Caco-2 (cell line): ENCODE measurements around the gene EXOC7. TPM values are rescaled to one million over a fixed set of nuclear protein-coding genes. Genes with fewer than 3 reads are reported as not detected.

ENCODE experiments used
- BruUV-seq: library from RNA; stranded (reverse); fragments of 400-500 nt; replicated peaks from 2 replicates; lab custom pipeline; 2021; lab: Mats Ljungman, UMichigan
- CTCF ChIA-PET: fragments of 300-600 bp; sonication (Branson Sonifier 250); formaldehyde crosslinking; loops from one replicate; lab custom pipeline; 2022; ENCODE audit warnings: antibody characterized with exemption; lab: Charles Lee
- POLR2A ChIA-PET: fragments of 300-600 bp; sonication (Branson Sonifier 250); formaldehyde crosslinking; loops from one replicate; lab custom pipeline; 2022; ENCODE audit warnings: antibody characterized with exemption; lab: Charles Lee
- DNase-seq, 2 experiments: peaks; one replicate each; pipeline versions ENCODE4 v3.0.0 to v3.0.0-alpha.2; 2020 to 2022
- H3K27me3 ChIP-seq: replicated peaks from 2 replicates; pipeline ENCODE4 v1.6.0; 2011; ENCODE audit warnings: low read length; ENCODE audit not compliant: control insufficient read depth, insufficient read depth
- H3K36me3 ChIP-seq: 2 replicates; pipeline ENCODE4 v1.5.1; 2011; ENCODE audit warnings: low read length; ENCODE audit not compliant: control insufficient read depth, insufficient read depth
- H3K4me1 ChIP-seq: fragments of 250-450 bp; sonication (Bioruptor Pico); 2 replicates; pipeline ENCODE4 v1.5.1; 2020; ENCODE audit warnings: mild to moderate bottlenecking
- H3K4me3 ChIP-seq: 2 replicates; pipeline ENCODE4 v1.5.1; 2011; ENCODE audit warnings: low read depth, mild to moderate bottlenecking, control low read depth, low read length
- H3K9me3 ChIP-seq: fragments of 250-450 bp; sonication (Bioruptor Pico); 2 replicates; pipeline ENCODE4 v1.5.1; 2020; ENCODE audit warnings: mild to moderate bottlenecking, moderate library complexity
- H3K27ac Mint-ChIP-seq: one replicate; pipeline ENCODE4 v1.8.0; 2022; ENCODE audit warnings: mixed read lengths; ENCODE audit not compliant: unreplicated experiment
- H3K27me3 Mint-ChIP-seq: one replicate; pipeline ENCODE4 v1.8.0; 2022; ENCODE audit warnings: mixed read lengths; ENCODE audit not compliant: insufficient read depth, unreplicated experiment
- H3K36me3 Mint-ChIP-seq: one replicate; pipeline ENCODE4 v1.8.0; 2022; ENCODE audit warnings: mild to moderate bottlenecking, mixed read lengths; ENCODE audit not compliant: insufficient read depth, unreplicated experiment
- H3K4me1 Mint-ChIP-seq: one replicate; pipeline ENCODE4 v1.8.0; 2022; ENCODE audit warnings: low read depth, mixed read lengths; ENCODE audit not compliant: unreplicated experiment
- H3K4me3 Mint-ChIP-seq: one replicate; pipeline ENCODE4 v1.8.0; 2022; ENCODE audit warnings: mild to moderate bottlenecking, moderate library complexity, mixed read lengths; ENCODE audit not compliant: unreplicated experiment
- H3K9me3 Mint-ChIP-seq: one replicate; pipeline ENCODE4 v1.8.0; 2022; ENCODE audit warnings: mixed read lengths; ENCODE audit not compliant: unreplicated experiment
- intact Hi-C: fragments of 100-400 bp; cut with micrococcal nuclease; formaldehyde crosslinking; loops from one replicate; pipeline ENCODE4 v1.10.0; 2022; ENCODE audit not compliant: unreplicated experiment
- total RNA-seq: library from RNA; stranded (reverse); gene quantifications from 2 replicates; pipeline ENCODE4 v1.2.3, GENCODE V29; 2022
- TF ChIP-seq, protein P1 (sequence below), 2 experiments: fragments of 200-600 bp in 1 of 2; IDR thresholded peaks; 1 replicate in 1 of 2; 2 replicates in 1 of 2; pipeline versions ENCODE4 v1.5.1 to v1.8.0; 2011 to 2022; ENCODE audit warnings: antibody characterized with exemption in 1 of 2, control low read depth in 1 of 2, inconsistent platforms in 1 of 2, low read depth in 1 of 2, low read length in 1 of 2, mild to moderate bottlenecking in 1 of 2, moderate library complexity in 1 of 2; ENCODE audit not compliant: insufficient read depth in 1 of 2, severe bottlenecking in 1 of 2, unreplicated experiment in 1 of 2

EXOC7 gene
- total RNA-seq, 1 experiment from 2014 or later: 205 TPM

DNA sequence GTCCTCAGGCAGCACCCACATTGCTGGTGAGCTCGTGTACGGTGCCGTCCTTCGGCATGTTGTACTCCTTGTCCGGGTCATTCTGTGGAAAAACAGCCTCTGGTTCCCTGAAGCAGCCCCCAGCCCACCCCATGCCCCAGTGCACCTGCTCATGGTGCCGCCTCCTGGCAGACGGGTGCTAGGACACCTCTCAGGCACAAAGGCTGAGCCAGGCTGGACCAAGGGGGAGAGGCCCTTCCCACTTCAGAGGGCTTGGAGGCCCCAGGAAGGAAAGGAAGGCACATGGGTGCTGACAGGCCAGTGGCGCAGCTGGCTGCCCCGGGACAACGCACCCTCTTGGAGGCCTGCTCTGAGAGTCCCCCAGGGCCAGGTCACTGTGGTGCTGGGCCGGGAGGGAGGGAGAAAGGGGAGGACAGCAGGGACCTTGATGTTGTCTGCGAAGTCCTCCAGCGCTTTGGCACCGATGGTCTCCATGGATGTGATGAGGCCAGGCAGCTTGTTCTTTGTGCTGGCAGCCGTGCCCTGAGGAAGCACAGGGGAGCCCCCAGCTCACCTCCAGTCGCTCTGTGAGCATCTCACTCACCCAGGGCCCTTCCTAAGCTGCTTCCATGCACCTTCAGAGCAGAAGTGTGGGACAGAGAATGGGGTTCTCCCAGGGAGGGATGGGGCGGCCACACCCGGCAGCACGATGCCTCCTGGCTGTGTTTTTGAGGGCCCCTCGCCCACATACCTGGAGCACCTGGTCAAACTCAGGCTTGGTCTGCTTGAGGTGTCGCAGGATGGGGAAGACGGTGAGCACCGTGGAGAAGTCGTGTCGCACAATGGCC lies 15.3 kb downstream of the EXOC7 start:
- no peak overlapping the region for H3K27ac Mint-ChIP-seq
- no peaks in the 10 kb centered on the region for H3K9me3 Mint-ChIP-seq
- H3K4me1 Mint-ChIP-seq: no peaks in the 10 kb centered on the region
- Histone ChIP-seq H3K4me1 (no peaks in the 10 kb centered on the region), H3K9me3 (no peaks in the 10 kb centered on the region), H3K27me3 (no peaks in the 10 kb centered on the region), H3K36me3 (peaks cover 6% of the 10 kb centered on the region), H3K4me3 (no peak overlapping the region)
- DNase-seq: peak in 1 of 2 experiments; percentile 45
- CTCF ChIA-PET: interaction anchor here (1.4 kb wide), 1 partner anchor 65 kb away, joined by 3 read pairs; no protein-coding TSS in a partner anchor
- POLR2A ChIA-PET: no interaction called here
- H3K36me3 Mint-ChIP-seq: peaks cover 51% of the 10 kb centered on the region
- TF ChIP-seq, protein P1, sequence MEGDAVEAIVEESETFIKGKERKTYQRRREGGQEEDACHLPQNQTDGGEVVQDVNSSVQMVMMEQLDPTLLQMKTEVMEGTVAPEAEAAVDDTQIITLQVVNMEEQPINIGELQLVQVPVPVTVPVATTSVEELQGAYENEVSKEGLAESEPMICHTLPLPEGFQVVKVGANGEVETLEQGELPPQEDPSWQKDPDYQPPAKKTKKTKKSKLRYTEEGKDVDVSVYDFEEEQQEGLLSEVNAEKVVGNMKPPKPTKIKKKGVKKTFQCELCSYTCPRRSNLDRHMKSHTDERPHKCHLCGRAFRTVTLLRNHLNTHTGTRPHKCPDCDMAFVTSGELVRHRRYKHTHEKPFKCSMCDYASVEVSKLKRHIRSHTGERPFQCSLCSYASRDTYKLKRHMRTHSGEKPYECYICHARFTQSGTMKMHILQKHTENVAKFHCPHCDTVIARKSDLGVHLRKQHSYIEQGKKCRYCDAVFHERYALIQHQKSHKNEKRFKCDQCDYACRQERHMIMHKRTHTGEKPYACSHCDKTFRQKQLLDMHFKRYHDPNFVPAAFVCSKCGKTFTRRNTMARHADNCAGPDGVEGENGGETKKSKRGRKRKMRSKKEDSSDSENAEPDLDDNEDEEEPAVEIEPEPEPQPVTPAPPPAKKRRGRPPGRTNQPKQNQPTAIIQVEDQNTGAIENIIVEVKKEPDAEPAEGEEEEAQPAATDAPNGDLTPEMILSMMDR (IDR thresholded peaks at IDR 0.05; ENCODE audit: insufficient read depth in 1 of 2, low read depth in 1 of 2, low read length in 1 of 2, severe bottlenecking in 1 of 2, unreplicated experiment in 1 of 2): peak; percentile 36 to 43
- no peaks in the 10 kb centered on the region for H3K27me3 Mint-ChIP-seq
- intact Hi-C loops: no loop called here
- no TSS peak for BruUV-seq
- H3K4me3 Mint-ChIP-seq: no peak overlapping the region

DNA sequence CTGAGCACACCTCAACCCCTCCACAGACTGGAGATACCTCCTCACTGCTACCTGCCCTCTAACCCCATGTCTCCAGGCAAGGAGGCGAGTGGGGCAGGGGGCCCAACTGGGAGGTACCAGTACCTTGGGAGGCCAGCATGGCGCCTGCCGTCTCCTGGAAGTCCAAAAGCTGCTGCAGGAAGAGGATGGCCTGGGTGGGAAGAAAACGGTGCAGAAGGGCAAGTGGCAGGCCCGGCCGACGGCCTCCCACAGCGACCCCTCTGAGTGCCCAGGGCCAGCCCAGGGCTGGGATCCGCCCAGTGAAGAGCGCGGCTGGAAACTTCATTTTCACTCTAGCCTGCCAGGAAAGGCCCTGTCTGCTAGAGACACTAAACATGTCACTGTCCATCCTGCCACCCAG lies 16.1 kb downstream of the EXOC7 start:
- no peak overlapping the region for H3K4me3 ChIP-seq
- Mint-ChIP-seq H3K4me3 (no peak overlapping the region), H3K27me3 (no peaks in the 10 kb centered on the region), H3K36me3 (peaks cover 46% of the 10 kb centered on the region), H3K4me1 (no peaks in the 10 kb centered on the region), H3K9me3 (no peaks in the 10 kb centered on the region), H3K27ac (no peak overlapping the region)
- ChIA-PET POLR2A (no interaction called here), CTCF (no interaction called here)
- TF ChIP-seq, protein P1 (IDR thresholded peaks at IDR 0.05; ENCODE audit: insufficient read depth in 1 of 2, low read depth in 1 of 2, low read length in 1 of 2, severe bottlenecking in 1 of 2, unreplicated experiment in 1 of 2): no peak
- BruUV-seq: no TSS peak
- no peaks in the 10 kb centered on the region for H3K9me3 ChIP-seq
- no peak for DNase-seq
- H3K36me3 ChIP-seq: peaks cover 5% of the 10 kb centered on the region
- no peaks in the 10 kb centered on the region for H3K4me1 ChIP-seq
- no peaks in the 10 kb centered on the region for H3K27me3 ChIP-seq
- intact Hi-C loops: no loop called here

DNA sequence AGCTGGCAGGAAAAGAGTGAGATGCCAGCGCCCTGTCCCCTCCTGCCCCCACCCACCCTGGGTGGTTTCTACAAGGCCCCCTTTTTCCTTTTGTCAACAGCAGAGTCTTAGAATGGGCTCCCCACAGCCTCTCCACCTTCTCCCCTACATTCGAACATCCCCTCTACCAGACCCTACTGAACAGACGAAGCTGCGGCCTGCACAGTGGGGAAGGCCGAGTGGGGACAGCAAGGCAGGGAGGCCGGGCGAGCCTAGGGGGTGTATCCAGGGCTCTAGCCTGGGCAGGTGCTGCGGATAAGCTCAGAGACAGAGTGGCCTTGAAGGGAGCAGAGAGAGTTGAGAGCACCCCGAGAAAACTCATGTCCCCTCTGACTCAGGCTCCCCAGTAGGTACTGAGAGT lies 17.2 kb downstream of the EXOC7 start:
- H3K27ac Mint-ChIP-seq: no peak overlapping the region
- no TSS peak for BruUV-seq
- H3K4me1 Mint-ChIP-seq: no peaks in the 10 kb centered on the region
- Histone ChIP-seq H3K9me3 (no peaks in the 10 kb centered on the region), H3K27me3 (no peaks in the 10 kb centered on the region), H3K4me1 (no peaks in the 10 kb centered on the region), H3K36me3 (peaks cover 5% of the 10 kb centered on the region), H3K4me3 (no peak overlapping the region)
- CTCF ChIA-PET: interaction anchor here (0.5 to 0.9 kb wide), 3 partner anchors 23 to 367 kb away, joined by 3 to 6 read pairs (median 4); partner anchors contain the start of gene UBE2O
- H3K36me3 Mint-ChIP-seq: peaks cover 46% of the 10 kb centered on the region
- no peaks in the 10 kb centered on the region for H3K27me3 Mint-ChIP-seq
- no peak overlapping the region for H3K4me3 Mint-ChIP-seq
- no peak for DNase-seq
- intact Hi-C loops: no loop called here
- POLR2A ChIA-PET: no interaction called here
- H3K9me3 Mint-ChIP-seq: no peaks in the 10 kb centered on the region
- TF ChIP-seq, protein P1 (IDR thresholded peaks at IDR 0.05; ENCODE audit: insufficient read depth in 1 of 2, low read depth in 1 of 2, low read length in 1 of 2, severe bottlenecking in 1 of 2, unreplicated experiment in 1 of 2): no peak
